HEK293T (cell line): Measurements from ENCODE around the gene CR1L.
"Not testable (repeated sequence)": the region's sequence is repeated elsewhere in the genome, so short reads cannot be mapped to it uniquely, and the experiment has no call there.

ENCODE experiments used
- ELF4 ChIP-seq: fragments of 450-650 bp; IDR thresholded peaks from 2 replicates; pipeline ENCODE4 v1.6.1; 2017; ENCODE audit warnings: antibody characterized with exemption
- FOXA1 ChIP-seq: fragments of 450-650 bp; IDR thresholded peaks from 2 replicates; pipeline ENCODE4 v1.6.1; 2016; ENCODE audit warnings: mild to moderate bottlenecking
- FOXK2 ChIP-seq: fragments of 450-650 bp; IDR thresholded peaks from 2 replicates; pipeline ENCODE4 v1.6.1; 2016; ENCODE audit warnings: mild to moderate bottlenecking
- FOXM1 ChIP-seq: fragments of 450-650 bp; IDR thresholded peaks from 2 replicates; pipeline ENCODE4 v1.6.1; 2017; ENCODE audit warnings: mild to moderate bottlenecking, borderline replicate concordance
- HDGF ChIP-seq: fragments of 450-650 bp; IDR thresholded peaks from 2 replicates; pipeline ENCODE4 v1.6.1; 2017; ENCODE audit warnings: antibody characterized with exemption, borderline replicate concordance
- L3MBTL2 ChIP-seq: fragments of 450-650 bp; conservative IDR thresholded peaks from 2 replicates; pipeline ENCODE4 v1.6.1; 2016; ENCODE audit warnings: mild to moderate bottlenecking
- LEF1 ChIP-seq: fragments of 450-650 bp; IDR thresholded peaks from 2 replicates; pipeline ENCODE4 v1.6.1; 2017; ENCODE audit warnings: mild to moderate bottlenecking, borderline replicate concordance
- NFRKB ChIP-seq: fragments of 450-650 bp; IDR thresholded peaks from 2 replicates; pipeline ENCODE4 v1.6.1; 2016; ENCODE audit warnings: mild to moderate bottlenecking, moderate library complexity
- SP1 ChIP-seq: fragments of 450-650 bp; IDR thresholded peaks from 2 replicates; pipeline ENCODE4 v1.6.1; 2017
- SUZ12 ChIP-seq: fragments of 450-650 bp; IDR thresholded peaks from 2 replicates; pipeline ENCODE4 v1.6.1; 2016; ENCODE audit warnings: mild to moderate bottlenecking
- TARDBP ChIP-seq: fragments of 450-650 bp; IDR thresholded peaks from 2 replicates; pipeline ENCODE4 v1.6.1; 2016
- ZNF384 ChIP-seq: fragments of 450-650 bp; IDR thresholded peaks from 2 replicates; pipeline ENCODE4 v1.6.1; 2016
- TF ChIP-seq, protein P1 (sequence below): fragments of 450-650 bp; IDR thresholded peaks from 2 replicates; pipeline ENCODE4 v1.6.1; 2016

- not testable (repeated sequence) for TF ChIP-seq FOXK2, FOXM1, SP1, L3MBTL2, TARDBP, LEF1, ZNF384, FOXA1, NFRKB, ELF4, SUZ12, HDGF
- TF ChIP-seq, protein P1, sequence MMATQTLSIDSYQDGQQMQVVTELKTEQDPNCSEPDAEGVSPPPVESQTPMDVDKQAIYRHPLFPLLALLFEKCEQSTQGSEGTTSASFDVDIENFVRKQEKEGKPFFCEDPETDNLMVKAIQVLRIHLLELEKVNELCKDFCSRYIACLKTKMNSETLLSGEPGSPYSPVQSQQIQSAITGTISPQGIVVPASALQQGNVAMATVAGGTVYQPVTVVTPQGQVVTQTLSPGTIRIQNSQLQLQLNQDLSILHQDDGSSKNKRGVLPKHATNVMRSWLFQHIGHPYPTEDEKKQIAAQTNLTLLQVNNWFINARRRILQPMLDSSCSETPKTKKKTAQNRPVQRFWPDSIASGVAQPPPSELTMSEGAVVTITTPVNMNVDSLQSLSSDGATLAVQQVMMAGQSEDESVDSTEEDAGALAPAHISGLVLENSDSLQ = not testable (repeated sequence)
Measured at GRCh38 chr1:207712701-207713100, 67.8 kb downstream of the CR1L start.
